ENCODE results near the gene ALDH16A1. TPM values are rescaled to one million over a fixed set of nuclear protein-coding genes. Genes with fewer than 3 reads are reported as not detected.

ALDH16A1 gene
- total RNA-seq, 4 donors from 2014 or later = 26.6 to 47.2 (median 42.6) TPM

GRCh38 chr19:49409441-49410029, 43.5 kb upstream of the ALDH16A1 start:
- 70 to 78% methylated on average over 5 of the region's 5 CpGs for WGBS, 2 donors
- TF ChIP-seq, protein P1, sequence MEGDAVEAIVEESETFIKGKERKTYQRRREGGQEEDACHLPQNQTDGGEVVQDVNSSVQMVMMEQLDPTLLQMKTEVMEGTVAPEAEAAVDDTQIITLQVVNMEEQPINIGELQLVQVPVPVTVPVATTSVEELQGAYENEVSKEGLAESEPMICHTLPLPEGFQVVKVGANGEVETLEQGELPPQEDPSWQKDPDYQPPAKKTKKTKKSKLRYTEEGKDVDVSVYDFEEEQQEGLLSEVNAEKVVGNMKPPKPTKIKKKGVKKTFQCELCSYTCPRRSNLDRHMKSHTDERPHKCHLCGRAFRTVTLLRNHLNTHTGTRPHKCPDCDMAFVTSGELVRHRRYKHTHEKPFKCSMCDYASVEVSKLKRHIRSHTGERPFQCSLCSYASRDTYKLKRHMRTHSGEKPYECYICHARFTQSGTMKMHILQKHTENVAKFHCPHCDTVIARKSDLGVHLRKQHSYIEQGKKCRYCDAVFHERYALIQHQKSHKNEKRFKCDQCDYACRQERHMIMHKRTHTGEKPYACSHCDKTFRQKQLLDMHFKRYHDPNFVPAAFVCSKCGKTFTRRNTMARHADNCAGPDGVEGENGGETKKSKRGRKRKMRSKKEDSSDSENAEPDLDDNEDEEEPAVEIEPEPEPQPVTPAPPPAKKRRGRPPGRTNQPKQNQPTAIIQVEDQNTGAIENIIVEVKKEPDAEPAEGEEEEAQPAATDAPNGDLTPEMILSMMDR (IDR thresholded peaks at IDR 0.05) = no peak
- no peak for TF ChIP-seq POLR2A (IDR thresholded peaks at IDR 0.05)
- no peak for DNase-seq (ENCODE audit: low spot score in 2 of 2)
- H3K4me3 ChIP-seq (ENCODE audit: low read depth, poor library complexity, severe bottlenecking) = no peak overlapping the region
- intact Hi-C loops (cut with DNase I; ENCODE audit: low total_unique reads) = no loop called here

DNA sequence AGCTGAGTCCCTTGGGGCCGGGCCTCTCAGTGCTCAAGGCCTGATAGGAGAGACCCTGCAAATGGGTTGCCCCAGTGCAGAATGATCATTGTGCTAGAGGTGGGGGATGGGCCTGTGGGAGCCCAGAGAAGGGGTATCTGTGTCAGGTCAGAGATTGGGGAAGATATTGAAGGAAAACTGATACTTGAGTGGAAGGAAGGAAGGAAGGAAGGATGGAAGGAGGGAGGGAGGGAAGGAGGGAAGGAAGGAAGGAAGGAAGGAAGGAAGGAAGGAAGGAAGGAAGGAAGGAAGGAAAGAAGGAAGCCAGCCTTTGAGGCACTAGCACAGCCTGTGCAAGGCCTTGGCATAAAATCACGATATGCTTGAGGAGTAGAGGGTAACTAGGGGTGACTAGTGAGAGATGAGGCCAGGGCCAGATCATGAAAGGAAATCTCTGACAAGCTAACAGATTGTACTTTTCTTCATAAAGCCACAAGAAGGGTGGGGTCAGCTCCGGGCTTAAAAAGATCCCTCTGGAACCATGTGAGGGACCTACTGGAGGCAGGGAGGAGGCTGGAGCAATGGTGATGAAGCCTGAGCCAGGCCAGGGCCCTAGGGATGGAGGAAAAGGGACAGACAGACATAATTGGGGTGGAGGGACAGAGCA, 41.2 kb upstream of the ALDH16A1 start:
- TF ChIP-seq POLR2A (IDR thresholded peaks at IDR 0.05) = no peak
- TF ChIP-seq, protein P1 (IDR thresholded peaks at IDR 0.05) = no peak
- WGBS, 2 donors = 71 to 74% methylated on average over 3 of the region's 3 CpGs
- DNase-seq (ENCODE audit: low spot score in 2 of 2) = no peak
- intact Hi-C loops (cut with DNase I; ENCODE audit: low total_unique reads) = no loop called here
- no peak overlapping the region for H3K4me3 ChIP-seq (ENCODE audit: low read depth, poor library complexity, severe bottlenecking)

DNA sequence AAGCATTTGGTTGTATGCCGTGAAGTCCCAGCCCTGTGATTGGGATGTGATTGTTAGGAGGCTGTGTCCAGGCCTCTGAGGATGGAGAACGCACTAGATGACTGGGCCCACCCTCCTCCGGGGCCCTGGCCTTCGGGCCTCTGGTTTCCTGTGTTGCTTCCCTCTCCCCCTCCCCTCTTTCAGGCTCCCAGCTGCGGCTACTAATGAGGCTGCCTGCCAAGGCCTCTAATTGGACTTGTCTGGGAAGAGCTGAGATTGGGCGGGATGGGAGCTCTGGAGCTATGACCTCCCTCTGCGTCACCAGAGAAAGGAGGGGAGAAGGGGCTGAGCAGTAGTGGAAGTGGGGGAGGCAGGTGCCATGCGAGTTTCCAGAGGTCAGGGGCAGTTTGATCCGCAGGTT, 39.7 kb upstream of the ALDH16A1 start:
- no peak overlapping the region for H3K4me3 ChIP-seq (ENCODE audit: low read depth, poor library complexity, severe bottlenecking)
- intact Hi-C loops (cut with DNase I; ENCODE audit: low total_unique reads) = no loop called here
- TF ChIP-seq POLR2A (IDR thresholded peaks at IDR 0.05) = no peak
- TF ChIP-seq, protein P1 (IDR thresholded peaks at IDR 0.05) = no peak
- WGBS, 2 donors = 72 to 75% methylated on average over 6 to 9 of the region's 9 CpGs
- no peak for DNase-seq (ENCODE audit: low spot score in 2 of 2)

- intact Hi-C loops (cut with DNase I; ENCODE audit: low total_unique reads) = no loop called here
- TF ChIP-seq, protein P1 (IDR thresholded peaks at IDR 0.05) = no peak
- no peak for TF ChIP-seq POLR2A (IDR thresholded peaks at IDR 0.05)
- H3K4me3 ChIP-seq (ENCODE audit: low read depth, poor library complexity, severe bottlenecking) = no peak overlapping the region
- DNase-seq (ENCODE audit: low spot score in 2 of 2) = no peak
- 86 to 92% methylated on average over 3 of the region's 3 CpGs for WGBS, 2 donors
Observed at GRCh38 chr19:49414256-49414655, 38.8 kb upstream of the ALDH16A1 start.

- no peak for TF ChIP-seq POLR2A (IDR thresholded peaks at IDR 0.05)
- TF ChIP-seq, protein P1 (IDR thresholded peaks at IDR 0.05) = no peak
- no peak for DNase-seq (ENCODE audit: low spot score in 2 of 2)
- no peak overlapping the region for H3K4me3 ChIP-seq (ENCODE audit: low read depth, poor library complexity, severe bottlenecking)
- 73 to 82% methylated on average over 5 to 15 of the region's 15 CpGs for WGBS, 2 donors
- intact Hi-C loops (cut with DNase I; ENCODE audit: low total_unique reads) = no loop called here
Observed at GRCh38 chr19:49415102-49415809, 37.8 kb upstream of the ALDH16A1 start.
